HCT116 (cell line): ENCODE results near the gene BNC2. TPM values are rescaled to one million over a fixed set of nuclear protein-coding genes. Genes with fewer than 3 reads are reported as not detected.

Source experiments
- ATAC-seq: fragments of 200-7000 bp; cut with Tn5 transposase; 2 replicates; pipeline ENCODE4 v1.9.1; 2020; ENCODE audit warnings: mild to moderate bottlenecking, moderate library complexity
- BruUV-seq: library from RNA; stranded (reverse); fragments of 400-500 nt; replicated peaks from 2 replicates; lab custom pipeline; 2021; lab: Mats Ljungman, UMichigan
- CTCF ChIA-PET: fragments of 300-600 bp; sonication (Branson Sonifier 250); formaldehyde crosslinking; loops from one replicate; lab custom pipeline; 2021; ENCODE audit warnings: antibody characterized with exemption; lab: Charles Lee
- POLR2A ChIA-PET: fragments of 300-600, 350-600 bp; sonication (Branson Sonifier 250); formaldehyde crosslinking; loops from one replicate; lab custom pipeline; 2021; ENCODE audit warnings: antibody characterized with exemption; lab: Charles Lee
- RAD21 ChIA-PET, 2 experiments: fragments of 300-600 bp; sonication (Branson Sonifier 250); formaldehyde crosslinking; loops; one replicate each; lab custom pipeline; 2023; ENCODE audit warnings: low total read pairs in 2 of 2; ENCODE audit not compliant: uncharacterized antibody in 2 of 2, unreplicated experiment in 2 of 2, low non-redundant PET in 1 of 2; lab: Charles Lee
- DNase-seq: peaks from one replicate; pipeline ENCODE4 v3.0.0-alpha.2; 2010; ENCODE audit warnings: low read depth, low spot score
- H2AFZ ChIP-seq: fragments of 200-600 bp; shearing (Covaris generic), sonication (generic); 2 replicates; pipeline ENCODE4 v1.6.1; 2017; ENCODE audit warnings: low read depth, mixed run types, mixed read lengths, antibody characterized with exemption, low read length; ENCODE audit not compliant: poor library complexity, severe bottlenecking
- H3K27ac ChIP-seq: 2 replicates; pipeline ENCODE4 v1.5.1; 2012; ENCODE audit warnings: low read depth, low read length
- H3K27me3 ChIP-seq: fragments of 200-600 bp; sonication (generic); 2 replicates; pipeline ENCODE4 v1.6.1; 2016; ENCODE audit warnings: mixed run types, low read length, mixed read lengths; ENCODE audit not compliant: insufficient read depth
- H3K36me3 ChIP-seq, 2 experiments: fragments of 200-500 bp in 1 of 2; fragments of 200-600 bp in 1 of 2; sonication (Bioruptor generic) in 1 of 2; sonication (generic) in 1 of 2; 2 replicates each; pipeline versions ENCODE4 v1.5.1 to v1.6.1; 2014 to 2016; ENCODE audit warnings: low read length in 2 of 2, inconsistent platforms in 1 of 2, mixed read lengths in 1 of 2, mixed run types in 1 of 2; ENCODE audit not compliant: insufficient read depth in 2 of 2, control insufficient read depth in 1 of 2
- H3K4me1 ChIP-seq, 2 experiments: fragments of 200-600 bp in 1 of 2; sonication (generic) in 1 of 2; 2 replicates each; pipeline versions ENCODE4 v1.5.1 to v1.6.1; 2012 to 2017; ENCODE audit warnings: low read length in 2 of 2, inconsistent platforms in 1 of 2, mild to moderate bottlenecking in 1 of 2, mixed read lengths in 1 of 2, mixed run types in 1 of 2, moderate library complexity in 1 of 2; ENCODE audit not compliant: insufficient read depth in 2 of 2, control insufficient read depth in 1 of 2
- H3K4me2 ChIP-seq: fragments of 200-600 bp; sonication (generic); 2 replicates; pipeline ENCODE4 v1.6.1; 2017; ENCODE audit warnings: mixed run types, low read length, mixed read lengths
- H3K4me3 ChIP-seq, 2 experiments: fragments of 200-600 bp in 1 of 2; sonication (generic) in 1 of 2; replicated peaks in 1 of 2; 2 replicates each; pipeline ENCODE4 v1.5.1; 2011 to 2016; ENCODE audit warnings: low read length in 2 of 2, control low read depth in 1 of 2, low read depth in 1 of 2, mild to moderate bottlenecking in 1 of 2, mixed read lengths in 1 of 2, mixed run types in 1 of 2
- H3K79me2 ChIP-seq: fragments of 200-600 bp; sonication (generic); 2 replicates; pipeline ENCODE4 v1.6.1; 2017; ENCODE audit warnings: mild to moderate bottlenecking, mixed run types, low read length, moderate library complexity, mixed read lengths; ENCODE audit not compliant: insufficient read depth
- H3K9ac ChIP-seq: fragments of 200-600 bp; sonication (generic); 2 replicates; pipeline ENCODE4 v1.6.1; 2016; ENCODE audit warnings: low read length, mixed read lengths
- H3K9me2 ChIP-seq: fragments of 200-600 bp; sonication (generic), shearing (Covaris generic); 2 replicates; pipeline ENCODE4 v1.6.1; 2017; ENCODE audit warnings: mixed run types, mild to moderate bottlenecking, moderate library complexity; ENCODE audit not compliant: insufficient read depth
- H3K9me3 ChIP-seq, 2 experiments: fragments of 200-500 bp in 1 of 2; fragments of 200-600 bp in 1 of 2; sonication (Bioruptor generic) in 1 of 2; sonication (generic) in 1 of 2; 2 replicates each; pipeline ENCODE4 v1.6.1; 2014 to 2017; ENCODE audit warnings: low read length in 2 of 2, mixed read lengths in 2 of 2, inconsistent platforms in 1 of 2, low read depth in 1 of 2, mild to moderate bottlenecking in 1 of 2, mixed run types in 1 of 2, moderate library complexity in 1 of 2; ENCODE audit not compliant: control insufficient read depth in 1 of 2, insufficient read depth in 1 of 2
- H4K20me1 ChIP-seq: fragments of 200-600 bp; sonication (generic), shearing (Covaris generic); 2 replicates; pipeline ENCODE4 v1.6.1; 2017; ENCODE audit warnings: mixed run types, mild to moderate bottlenecking, moderate library complexity; ENCODE audit not compliant: insufficient read depth
- CBX3 ChIP-seq: IDR thresholded peaks from 2 replicates; pipeline ENCODE4 v1.6.1; 2012; ENCODE audit warnings: low read depth
- CEBPB ChIP-seq: IDR thresholded peaks from 2 replicates; pipeline ENCODE4 v1.6.1; 2012; ENCODE audit warnings: low read depth
- EGR1 ChIP-seq: IDR thresholded peaks from 2 replicates; pipeline ENCODE4 v1.6.1; 2012; ENCODE audit warnings: low read depth
- EZH2 ChIP-seq: fragments of 200-600 bp; sonication (generic); IDR thresholded peaks from 2 replicates; pipeline ENCODE4 v1.6.1; 2017; ENCODE audit warnings: antibody characterized with exemption, mixed run types
- FOSL1 ChIP-seq: IDR thresholded peaks from 2 replicates; pipeline ENCODE4 v1.6.1; 2012; ENCODE audit warnings: low read depth
- RAD21 ChIP-seq: IDR thresholded peaks from 2 replicates; pipeline ENCODE4 v1.6.1; 2012; ENCODE audit warnings: low read depth, mild to moderate bottlenecking
- SIN3A ChIP-seq: IDR thresholded peaks from 2 replicates; pipeline ENCODE4 v1.6.1; 2012; ENCODE audit warnings: low read depth
- SP1 ChIP-seq: IDR thresholded peaks from 2 replicates; pipeline ENCODE4 v1.6.1; 2012; ENCODE audit warnings: low read depth
- SRF ChIP-seq: IDR thresholded peaks from 2 replicates; pipeline ENCODE4 v1.6.1; 2012; ENCODE audit warnings: low read depth
- TCF7L2 ChIP-seq: IDR thresholded peaks from 2 replicates; pipeline ENCODE4 v1.7.0; 2011; ENCODE audit warnings: borderline replicate concordance, inconsistent platforms; ENCODE audit not compliant: insufficient read depth, insufficient read length; ENCODE audit errors: extremely low read depth
- ZFX ChIP-seq: fragments of 450-650 bp; IDR thresholded peaks from 2 replicates; pipeline ENCODE4 v1.6.1; 2017
- ZNF274 ChIP-seq: fragments of 200-500 bp; sonication (Bioruptor generic); IDR thresholded peaks from 2 replicates; pipeline ENCODE4 v1.6.1; 2014; ENCODE audit warnings: mild to moderate bottlenecking, low read depth, low read length, inconsistent platforms
- intact Hi-C: fragments of 100-400 bp; cut with micrococcal nuclease; formaldehyde crosslinking; loops from 2 replicates; pipeline ENCODE4 v1.10.0; 2022
- total RNA-seq: library from RNA; stranded (reverse); gene quantifications from one replicate; pipeline ENCODE4 v1.2.1, GENCODE V29; 2021; ENCODE audit not compliant: unreplicated experiment
- TF ChIP-seq, protein P1 (sequence below): IDR thresholded peaks from 2 replicates; pipeline ENCODE4 v1.6.1; 2012; ENCODE audit warnings: low read depth
- TF ChIP-seq, protein P2 (sequence below), 3 experiments: fragments of 200-600 bp in 1 of 3; sonication (generic) in 1 of 3; IDR thresholded peaks in 2 of 3; conservative IDR thresholded peaks in 1 of 3; 2 replicates each; pipeline ENCODE4 v1.5.1; 2012 to 2017; ENCODE audit warnings: low read depth in 2 of 3, low read length in 2 of 3, antibody characterized with exemption in 1 of 3, borderline replicate concordance in 1 of 3, control low read depth in 1 of 3, mild to moderate bottlenecking in 1 of 3, mixed read lengths in 1 of 3, mixed run types in 1 of 3, moderate library complexity in 1 of 3; ENCODE audit not compliant: insufficient read depth in 1 of 3
- TF ChIP-seq, protein P3 (sequence below): IDR thresholded peaks from 2 replicates; pipeline ENCODE4 v1.6.1; 2011; ENCODE audit warnings: mild to moderate bottlenecking, low read length, moderate library complexity; ENCODE audit not compliant: insufficient replicate concordance; ENCODE audit errors: extremely low read depth
- TF ChIP-seq, protein P4 (sequence below): IDR thresholded peaks from 2 replicates; pipeline ENCODE4 v1.6.1; 2012

The BNC2 gene
- total RNA-seq, 1 experiment from 2014 or later = 0.37 TPM

DNA sequence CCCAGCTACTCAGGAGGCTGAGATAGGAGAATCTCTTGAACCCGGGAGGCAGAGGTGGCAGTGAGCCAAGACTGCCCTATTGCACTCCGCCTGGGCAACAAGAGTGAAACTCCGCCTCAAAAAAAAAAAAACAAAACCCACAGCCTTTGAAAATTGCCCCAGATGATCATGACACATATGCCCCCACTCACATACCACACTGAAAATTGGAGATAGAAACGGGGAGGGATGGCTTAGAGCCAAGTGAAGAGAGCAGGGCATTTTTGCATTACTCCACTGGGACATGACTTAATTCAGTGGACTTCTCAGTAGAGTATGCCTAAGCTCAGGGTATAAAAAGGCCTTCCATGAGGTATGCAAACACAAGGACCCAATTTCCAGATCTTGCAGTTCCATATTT is 309.3 kb downstream of the BNC2 start:
- no peaks in the 10 kb centered on the region for H3K36me3 ChIP-seq
- no peaks in the 10 kb centered on the region for H3K9me3 ChIP-seq
- H2AFZ ChIP-seq = no peak overlapping the region
- ChIA-PET POLR2A (no interaction called here), CTCF (no interaction called here), RAD21 (no interaction called here)
- H3K4me3 ChIP-seq = no peak overlapping the region
- H3K9ac ChIP-seq = no peak overlapping the region
- no peaks in the 10 kb centered on the region; the same call in 1 of the 2 replicates for H3K27me3 ChIP-seq
- no peaks in the 10 kb centered on the region for H3K79me2 ChIP-seq
- TF ChIP-seq, protein P1, sequence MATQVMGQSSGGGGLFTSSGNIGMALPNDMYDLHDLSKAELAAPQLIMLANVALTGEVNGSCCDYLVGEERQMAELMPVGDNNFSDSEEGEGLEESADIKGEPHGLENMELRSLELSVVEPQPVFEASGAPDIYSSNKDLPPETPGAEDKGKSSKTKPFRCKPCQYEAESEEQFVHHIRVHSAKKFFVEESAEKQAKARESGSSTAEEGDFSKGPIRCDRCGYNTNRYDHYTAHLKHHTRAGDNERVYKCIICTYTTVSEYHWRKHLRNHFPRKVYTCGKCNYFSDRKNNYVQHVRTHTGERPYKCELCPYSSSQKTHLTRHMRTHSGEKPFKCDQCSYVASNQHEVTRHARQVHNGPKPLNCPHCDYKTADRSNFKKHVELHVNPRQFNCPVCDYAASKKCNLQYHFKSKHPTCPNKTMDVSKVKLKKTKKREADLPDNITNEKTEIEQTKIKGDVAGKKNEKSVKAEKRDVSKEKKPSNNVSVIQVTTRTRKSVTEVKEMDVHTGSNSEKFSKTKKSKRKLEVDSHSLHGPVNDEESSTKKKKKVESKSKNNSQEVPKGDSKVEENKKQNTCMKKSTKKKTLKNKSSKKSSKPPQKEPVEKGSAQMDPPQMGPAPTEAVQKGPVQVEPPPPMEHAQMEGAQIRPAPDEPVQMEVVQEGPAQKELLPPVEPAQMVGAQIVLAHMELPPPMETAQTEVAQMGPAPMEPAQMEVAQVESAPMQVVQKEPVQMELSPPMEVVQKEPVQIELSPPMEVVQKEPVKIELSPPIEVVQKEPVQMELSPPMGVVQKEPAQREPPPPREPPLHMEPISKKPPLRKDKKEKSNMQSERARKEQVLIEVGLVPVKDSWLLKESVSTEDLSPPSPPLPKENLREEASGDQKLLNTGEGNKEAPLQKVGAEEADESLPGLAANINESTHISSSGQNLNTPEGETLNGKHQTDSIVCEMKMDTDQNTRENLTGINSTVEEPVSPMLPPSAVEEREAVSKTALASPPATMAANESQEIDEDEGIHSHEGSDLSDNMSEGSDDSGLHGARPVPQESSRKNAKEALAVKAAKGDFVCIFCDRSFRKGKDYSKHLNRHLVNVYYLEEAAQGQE = no peak
- TF ChIP-seq CEBPB (no peak), SP1 (no peak), EZH2 (no peak), SRF (no peak), ZNF274 (no peak), TCF7L2 (no peak), FOSL1 (no peak), CBX3 (no peak), SIN3A (no peak), RAD21 (no peak), EGR1 (no peak), ZFX (no peak)
- TF ChIP-seq, protein P2, sequence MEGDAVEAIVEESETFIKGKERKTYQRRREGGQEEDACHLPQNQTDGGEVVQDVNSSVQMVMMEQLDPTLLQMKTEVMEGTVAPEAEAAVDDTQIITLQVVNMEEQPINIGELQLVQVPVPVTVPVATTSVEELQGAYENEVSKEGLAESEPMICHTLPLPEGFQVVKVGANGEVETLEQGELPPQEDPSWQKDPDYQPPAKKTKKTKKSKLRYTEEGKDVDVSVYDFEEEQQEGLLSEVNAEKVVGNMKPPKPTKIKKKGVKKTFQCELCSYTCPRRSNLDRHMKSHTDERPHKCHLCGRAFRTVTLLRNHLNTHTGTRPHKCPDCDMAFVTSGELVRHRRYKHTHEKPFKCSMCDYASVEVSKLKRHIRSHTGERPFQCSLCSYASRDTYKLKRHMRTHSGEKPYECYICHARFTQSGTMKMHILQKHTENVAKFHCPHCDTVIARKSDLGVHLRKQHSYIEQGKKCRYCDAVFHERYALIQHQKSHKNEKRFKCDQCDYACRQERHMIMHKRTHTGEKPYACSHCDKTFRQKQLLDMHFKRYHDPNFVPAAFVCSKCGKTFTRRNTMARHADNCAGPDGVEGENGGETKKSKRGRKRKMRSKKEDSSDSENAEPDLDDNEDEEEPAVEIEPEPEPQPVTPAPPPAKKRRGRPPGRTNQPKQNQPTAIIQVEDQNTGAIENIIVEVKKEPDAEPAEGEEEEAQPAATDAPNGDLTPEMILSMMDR (IDR thresholded peaks at IDR 0.05 in 2 of 3, conservative IDR thresholded peaks at IDR 0.05 in 1 of 3; ENCODE audit: borderline replicate concordance in 1 of 3, insufficient read depth in 1 of 3, low read depth in 2 of 3, low read length in 2 of 3) = no peak
- TF ChIP-seq, protein P3, sequence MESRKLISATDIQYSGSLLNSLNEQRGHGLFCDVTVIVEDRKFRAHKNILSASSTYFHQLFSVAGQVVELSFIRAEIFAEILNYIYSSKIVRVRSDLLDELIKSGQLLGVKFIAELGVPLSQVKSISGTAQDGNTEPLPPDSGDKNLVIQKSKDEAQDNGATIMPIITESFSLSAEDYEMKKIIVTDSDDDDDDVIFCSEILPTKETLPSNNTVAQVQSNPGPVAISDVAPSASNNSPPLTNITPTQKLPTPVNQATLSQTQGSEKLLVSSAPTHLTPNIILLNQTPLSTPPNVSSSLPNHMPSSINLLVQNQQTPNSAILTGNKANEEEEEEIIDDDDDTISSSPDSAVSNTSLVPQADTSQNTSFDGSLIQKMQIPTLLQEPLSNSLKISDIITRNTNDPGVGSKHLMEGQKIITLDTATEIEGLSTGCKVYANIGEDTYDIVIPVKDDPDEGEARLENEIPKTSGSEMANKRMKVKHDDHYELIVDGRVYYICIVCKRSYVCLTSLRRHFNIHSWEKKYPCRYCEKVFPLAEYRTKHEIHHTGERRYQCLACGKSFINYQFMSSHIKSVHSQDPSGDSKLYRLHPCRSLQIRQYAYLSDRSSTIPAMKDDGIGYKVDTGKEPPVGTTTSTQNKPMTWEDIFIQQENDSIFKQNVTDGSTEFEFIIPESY = no peak
- TF ChIP-seq, protein P4, sequence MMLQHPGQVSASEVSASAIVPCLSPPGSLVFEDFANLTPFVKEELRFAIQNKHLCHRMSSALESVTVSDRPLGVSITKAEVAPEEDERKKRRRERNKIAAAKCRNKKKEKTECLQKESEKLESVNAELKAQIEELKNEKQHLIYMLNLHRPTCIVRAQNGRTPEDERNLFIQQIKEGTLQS = no peak
- DNase-seq (no peak), ATAC-seq (no peak)
- H3K4me1 ChIP-seq = no peaks in the 10 kb centered on the region
- H3K4me2 ChIP-seq = no peak overlapping the region
- BruUV-seq = no TSS peak
- no peaks in the 10 kb centered on the region for H4K20me1 ChIP-seq
- intact Hi-C loops = no loop called here
- no peaks in the 10 kb centered on the region for H3K9me2 ChIP-seq
- H3K27ac ChIP-seq = no peak overlapping the region
